HG02798 (cell line): Measurements from ENCODE around the gene CLIC5.
A peak's percentile ranks its signal among the peaks of the same experiment; 100 is the strongest.

ENCODE experiments used
- ATAC-seq: cut with Tn5 transposase; IDR thresholded peaks from one replicate; pipeline ENCODE4 v1.9.1; 2021; ENCODE audit warnings: mild to moderate bottlenecking; ENCODE audit not compliant: unreplicated experiment, poor library complexity

Gene CLIC5

DNA sequence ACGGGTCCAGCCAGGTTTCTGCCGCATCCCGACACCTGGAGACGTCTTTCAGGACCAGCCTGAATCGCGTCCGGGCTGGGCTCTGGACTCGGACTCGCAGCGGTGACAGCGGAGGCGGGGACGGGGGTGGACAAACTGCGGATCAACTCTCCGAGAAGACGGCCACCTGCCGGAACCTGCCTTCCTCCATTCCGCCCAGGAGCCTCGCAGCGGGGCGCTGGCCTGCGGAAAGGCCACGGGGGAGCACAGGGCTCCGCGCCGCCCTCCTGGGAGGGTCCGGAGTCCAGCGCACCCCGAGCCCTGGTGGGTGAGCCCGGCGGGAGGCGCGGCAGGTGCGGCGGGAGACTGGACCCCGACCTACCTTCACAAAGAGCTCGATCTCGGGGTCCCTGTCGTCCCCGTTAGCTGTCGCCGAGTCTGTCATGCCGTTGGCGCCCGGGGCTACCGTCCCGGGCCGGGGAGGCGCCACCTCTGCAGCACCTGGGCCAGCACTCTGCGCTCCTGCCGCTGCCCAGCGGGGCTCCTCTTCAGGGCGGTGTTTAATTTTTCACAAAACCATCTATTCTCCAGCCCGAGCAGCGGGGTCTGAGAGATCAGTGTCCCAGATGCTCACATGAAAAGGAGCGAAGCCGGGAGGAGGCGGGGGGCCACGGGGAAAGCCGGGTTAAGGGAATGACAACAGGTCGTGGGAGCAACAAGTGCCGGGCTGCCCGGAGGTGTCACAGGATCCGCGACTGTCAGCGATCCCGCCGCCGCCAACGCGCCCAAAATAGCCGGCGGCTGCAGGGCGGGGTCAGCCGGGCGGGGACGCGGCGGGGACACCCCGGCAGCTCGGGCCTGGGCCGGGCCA is at the start of gene CLIC5:
Gene CLIC5, minus strand, starts transcription at position 742 of the 850 bp plus-strand sequence. Its CDS starts 318 bp downstream, at position 424.
- no peak for ATAC-seq

- no peak for ATAC-seq
Observed at GRCh38 chr6:46062991-46063390, 47.3 kb upstream of the CLIC5 start.

GRCh38 chr6:46062312-46062711 is 46.7 kb upstream of the CLIC5 start:
- ATAC-seq = no peak

GRCh38 chr6:46061497-46061896 is 45.8 kb upstream of the CLIC5 start:
- ATAC-seq = no peak

DNA sequence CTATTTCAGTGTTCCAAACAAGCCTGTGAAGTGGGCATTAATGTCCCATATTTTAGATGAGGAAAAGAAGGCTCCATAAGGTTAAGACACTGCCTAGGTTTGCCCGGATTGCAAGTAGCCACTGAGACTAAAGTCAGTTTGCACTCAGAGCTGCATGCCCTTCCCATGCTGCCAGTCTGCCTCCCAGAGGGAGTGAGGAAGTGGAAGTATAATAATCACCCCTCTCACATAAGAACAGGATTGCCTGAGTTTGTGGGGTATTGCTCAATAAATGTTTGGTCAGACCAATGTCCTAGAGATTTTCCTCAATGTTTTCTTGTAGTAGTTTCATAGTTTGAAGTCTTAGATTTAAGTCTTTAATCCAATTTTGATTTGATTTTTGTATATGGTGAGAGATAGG is 43.9 kb upstream of the CLIC5 start:
- no peak for ATAC-seq

- no peak for ATAC-seq
Observed at GRCh38 chr6:46058951-46059350, 43.3 kb upstream of the CLIC5 start.

GRCh38 chr6:46057792-46058191 is 42.1 kb upstream of the CLIC5 start:
- no peak for ATAC-seq

GRCh38 chr6:46056906-46057529 is 41.4 kb upstream of the CLIC5 start:
- ATAC-seq = no peak

DNA sequence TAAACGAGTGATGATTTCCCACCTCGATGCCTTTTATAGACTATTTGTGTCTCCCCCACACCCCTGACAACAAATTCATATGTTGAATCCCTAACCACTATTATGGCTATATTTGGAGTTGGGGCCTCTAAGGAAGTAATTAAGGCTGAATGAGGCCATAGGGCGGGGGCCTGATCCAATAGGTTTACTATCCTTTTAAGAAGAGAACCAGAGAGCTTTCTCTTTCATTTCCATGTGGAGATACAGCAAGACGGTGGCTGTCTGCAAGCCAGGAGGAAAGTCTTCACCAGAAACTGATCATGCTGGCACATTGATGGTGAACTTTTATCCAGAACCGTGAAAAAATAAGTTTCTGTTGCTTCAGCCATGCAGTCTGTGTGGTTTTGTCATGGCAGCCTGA is 38.9 kb upstream of the CLIC5 start:
- ATAC-seq = no peak

GRCh38 chr6:46053039-46053933 is 37.6 kb upstream of the CLIC5 start:
- ATAC-seq = no peak

DNA sequence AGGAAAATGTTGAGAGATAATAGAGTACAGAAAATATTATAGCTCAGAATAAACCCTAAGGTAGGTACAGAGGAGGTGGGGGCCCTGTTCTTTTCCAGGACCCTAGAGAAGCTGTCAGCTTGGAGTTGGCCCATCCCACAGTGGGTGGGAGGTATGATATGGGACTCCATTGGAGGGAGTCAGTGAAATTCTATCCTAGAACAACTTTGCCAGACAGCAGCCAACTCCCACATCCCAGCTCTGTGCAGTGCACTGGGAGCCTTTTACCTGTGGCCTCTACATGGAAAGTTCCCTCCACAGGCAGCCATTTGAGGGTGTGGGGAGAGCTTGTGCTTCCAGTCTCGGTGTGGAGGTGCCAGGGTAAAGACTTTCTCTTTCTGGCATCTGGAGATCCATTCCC is 36.8 kb upstream of the CLIC5 start:
- no peak for ATAC-seq

DNA sequence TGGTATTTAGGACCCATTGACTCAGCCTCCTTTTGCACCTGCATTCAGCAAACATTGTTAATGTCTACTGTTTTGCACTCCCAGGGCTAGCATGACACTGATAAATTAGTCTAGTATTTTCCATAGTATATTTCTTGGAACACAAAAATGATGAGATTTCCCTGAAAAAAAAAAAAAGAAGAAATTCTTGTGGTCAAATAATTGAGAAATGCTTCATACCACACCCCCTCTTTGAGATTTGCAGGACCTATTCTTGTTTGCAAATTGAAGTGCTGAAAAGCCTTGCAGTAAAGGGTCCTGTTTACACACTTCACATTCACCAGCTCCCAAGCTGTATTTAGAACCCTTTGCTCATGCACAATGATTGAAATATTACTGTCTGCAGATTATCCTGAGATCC is 36.3 kb upstream of the CLIC5 start:
- no peak for ATAC-seq

GRCh38 chr6:46050845-46051405 is 35.3 kb upstream of the CLIC5 start:
- no peak for ATAC-seq

DNA sequence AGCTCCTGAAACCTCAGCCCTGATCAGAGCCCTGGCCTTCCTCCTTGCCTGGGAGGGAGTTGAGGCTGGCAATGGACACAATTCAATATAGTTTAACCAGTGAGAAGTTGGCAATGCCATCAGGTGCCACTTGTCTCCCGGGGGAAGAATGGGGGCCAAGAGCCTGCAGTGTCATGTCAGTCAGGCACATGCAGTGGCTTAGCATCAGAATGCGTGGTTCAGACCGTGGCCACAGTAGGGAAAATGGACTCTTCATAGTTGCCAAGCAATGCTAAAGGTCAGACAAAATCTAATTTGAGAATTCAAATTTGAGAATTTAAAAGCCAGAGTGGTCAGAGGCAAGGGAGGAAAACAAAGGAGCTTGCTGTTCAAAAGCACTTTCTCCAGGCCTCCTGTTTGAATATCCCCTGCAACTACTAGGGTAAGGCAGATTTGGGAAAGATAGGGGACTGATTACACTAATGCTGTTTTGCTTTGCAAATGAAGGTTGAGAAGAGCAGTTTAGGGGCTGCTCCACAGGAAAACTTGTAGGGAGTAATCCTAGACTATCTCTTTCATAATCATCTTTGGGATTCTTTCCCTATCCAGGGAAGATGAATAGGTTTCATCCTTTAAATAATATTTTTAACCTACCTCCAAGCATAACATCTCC is 33.1 kb upstream of the CLIC5 start:
- ATAC-seq = no peak

- no peak for ATAC-seq
Observed at GRCh38 chr6:46046558-46047174, 31.0 kb upstream of the CLIC5 start.

GRCh38 chr6:46044881-46045617 is 29.4 kb upstream of the CLIC5 start:
- no peak for ATAC-seq

- peak; percentile 85 for ATAC-seq
Observed at GRCh38 chr6:46042355-46042999, 26.8 kb upstream of the CLIC5 start.

DNA sequence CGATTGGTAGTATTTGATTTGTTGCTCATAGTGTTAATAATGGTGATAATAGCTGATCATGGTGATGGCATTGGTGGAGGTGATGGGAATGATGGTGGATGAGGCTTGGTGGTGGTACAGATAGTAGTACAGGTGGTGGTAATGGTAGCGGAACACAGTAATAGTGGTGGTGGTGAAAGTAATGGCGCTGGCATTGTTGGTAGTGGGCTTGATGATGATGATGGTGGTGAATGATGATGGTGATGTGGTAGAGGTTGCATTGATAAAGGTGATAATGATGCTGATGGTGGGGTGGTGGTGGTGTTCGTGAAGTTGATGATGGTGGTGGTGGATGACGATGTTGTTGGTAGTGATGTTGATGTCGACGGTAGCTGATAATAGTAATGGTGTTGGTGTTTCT is 24.6 kb upstream of the CLIC5 start:
- no peak for ATAC-seq
